ENCODE data around the gene EEIG1. TPM values are rescaled to one million over a fixed set of nuclear protein-coding genes. Genes with fewer than 3 reads are reported as not detected.

EEIG1 gene
- total and polyA plus RNA-seq, 9 of the 15 experiments (the other 6 are each of a cell fraction or from before 2014, with no cell fraction given): 0.17 to 16.7 (median 3.6) TPM

- Histone ChIP-seq H3K79me2 (ENCODE audit: control insufficient read depth, insufficient read depth, low read length) (peaks cover 79% of the 10 kb centered on the region), H3K9me3 (replicated peaks; ENCODE audit: control insufficient read depth, insufficient read depth, low read depth, low read length) (no peaks in the 10 kb centered on the region), H4K20me1 (replicated peaks; ENCODE audit: control insufficient read depth, insufficient read depth, low read length) (peaks cover 31% of the 10 kb centered on the region), H2AFZ (ENCODE audit: low read depth, low read length) (no peak overlapping the region), H3K4me2 (ENCODE audit: insufficient read depth, low read length) (no peak overlapping the region), H3K27ac (ENCODE audit: extremely low read depth, low read depth, low read length) (no peak overlapping the region), H3K36me3 (ENCODE audit: control insufficient read depth, insufficient read depth, low read length) (0 out of 3 replicates have a peak, but pooled peaks cover 2% of the 10 kb centered on the region), H3K9me1 (ENCODE audit: control insufficient read depth, insufficient read depth, low read length) (no peaks in the 10 kb centered on the region), H3K4me1 (replicated peaks in 1 of 2; ENCODE audit: control insufficient read depth in 2 of 2, insufficient read depth in 2 of 2, low read length in 2 of 2) (peaks cover 38 to 88% of the 10 kb centered on the region in 2 experiments), H3K27me3 (ENCODE audit: control insufficient read depth in 2 of 2, insufficient read depth in 2 of 2, low read length in 2 of 2) (no peaks in the 10 kb centered on the region), H3K4me3 (no peak overlapping the region), H3K9ac (ENCODE audit: insufficient read depth in 1 of 2, low read depth in 2 of 2, low read length in 2 of 2) (peak overlapping the region in 1 of 2 experiments; percentile 10; a peak in 2 of 4 replicates)
- ChIA-PET CTCF (ENCODE audit: low intra/inter-chr PET ratio) (no interaction called here), POLR2A (interaction anchor here (0.8 to 2.1 kb wide), 4 partner anchors 9 to 31 kb away, joined by 4 to 11 read pairs (median 6); partner anchors contain the start of gene EEIG1)
- FAIRE-seq: no peak
- ATAC-seq: no peak
- no peak for DNase-seq (ENCODE audit: extremely low read depth in 1 of 4, low spot score in 3 of 4)
- no TSS peak for BruUV-seq (replicated peaks)
- TF ChIP-seq ZBTB33 (CRISPR knock-in tag; IDR thresholded peaks at IDR 0.05) (peak; percentile 43; the same call in 1 of the 2 replicates), SPI1 (IDR thresholded peaks at IDR 0.05; ENCODE audit: borderline replicate concordance, low read depth, low read length) (peak; percentile 26; the same call in 1 of the 2 replicates), MEIS2 (IDR thresholded peaks at IDR 0.05; ENCODE audit: partially characterized antibody) (peak; percentile 38), BHLHE40 (IDR thresholded peaks at IDR 0.05; ENCODE audit: low read length) (0 out of 2 replicates have a peak, but pooled peaks have one; percentile 6), CEBPG (CRISPR knock-in tag; IDR thresholded peaks at IDR 0.05) (no peak), CEBPG (tag; conservative IDR thresholded peaks at IDR 0.05 in 1 of 2, IDR thresholded peaks at IDR 0.05 in 1 of 2) (0 out of 4 replicates have a peak, but pooled peaks of 1 of the 2 experiments have one; percentile 26), ZNF395 (CRISPR knock-in tag; IDR thresholded peaks at IDR 0.05) (0 out of 2 replicates have a peak, but pooled peaks have one; percentile 12), ZNF512 (tag; IDR thresholded peaks at IDR 0.05) (no peak), PKNOX1 (IDR thresholded peaks at IDR 0.05) (peak; percentile 80), CREBBP (IDR thresholded peaks at IDR 0.05; ENCODE audit: low read depth, low read length) (no peak)
- WGBS (ENCODE audit: insufficient coverage, low coverage, missing lambda C conversion rate): 57% methylated on average over 16 of the region's 16 CpGs
- intact Hi-C loops (cut with micrococcal nuclease) (no loop called here), in situ Hi-C loops (cut with MboI) (no loop called here)
Measured at GRCh38 chr9:127970401-127971313, 10.1 kb downstream of the EEIG1 start.

Data from K562 (cell line).